GM18951 (cell line): ENCODE measurements around the gene COMMD1.

Source experiments
- POLR2A ChIP-seq: IDR thresholded peaks from 4 replicates; pipeline ENCODE4 v1.6.1; 2011; ENCODE audit warnings: mild to moderate bottlenecking; ENCODE audit not compliant: insufficient read length, insufficient read depth; ENCODE audit errors: extremely low read depth
- in situ Hi-C: fragments of 300-500 bp; cut with MboI; formaldehyde crosslinking; loops from one replicate; pipeline ENCODE4 v1.12.0; 2022; ENCODE audit warnings: low sequenced_read_pairs, mixed read lengths, inconsistent platforms; ENCODE audit not compliant: unreplicated experiment

The COMMD1 gene

DNA sequence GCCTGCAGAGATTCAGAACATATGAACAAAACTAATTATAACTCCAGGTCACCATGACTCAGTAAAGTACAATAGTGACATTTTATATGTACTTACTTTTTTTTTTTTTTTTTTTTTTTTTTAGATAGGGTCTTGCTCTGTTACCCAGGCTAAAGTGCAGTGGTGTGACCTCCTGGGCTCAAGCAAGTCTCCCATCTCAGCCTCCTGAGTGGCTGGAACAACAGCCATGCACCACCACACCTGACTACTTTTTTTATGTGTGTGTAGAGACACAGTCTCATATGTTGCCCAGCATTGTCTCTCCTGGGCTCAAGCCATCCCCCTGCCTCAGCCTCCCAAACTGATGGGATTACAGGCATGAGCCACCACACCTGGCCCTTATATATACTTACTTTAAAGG, 159.8 kb downstream of the COMMD1 start:
- no peak for TF ChIP-seq POLR2A
- in situ Hi-C loops: no loop called here

DNA sequence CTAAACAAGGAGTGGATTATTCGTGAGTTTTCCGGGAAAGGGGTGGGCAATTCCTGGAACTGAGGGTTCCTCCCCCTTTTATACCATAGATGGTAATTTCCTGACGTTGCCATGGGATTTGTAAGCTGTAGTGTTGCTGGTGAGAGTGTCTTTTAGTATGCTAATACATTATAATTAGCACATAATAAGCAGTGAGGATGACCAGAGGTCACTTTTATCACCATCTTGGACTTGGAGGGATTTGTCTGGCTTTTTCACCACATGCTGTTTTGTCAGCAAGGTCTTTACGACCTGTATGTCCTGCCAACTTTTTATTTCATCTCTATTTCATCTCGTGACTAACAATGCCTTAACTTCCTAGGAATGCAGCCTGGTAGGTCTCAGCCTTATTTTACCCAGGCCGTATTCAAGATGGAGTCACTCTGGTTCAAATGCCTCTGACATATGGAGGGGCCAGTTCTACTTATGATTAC, 165.7 kb downstream of the COMMD1 start:
- in situ Hi-C loops: no loop called here
- no peak for TF ChIP-seq POLR2A

DNA sequence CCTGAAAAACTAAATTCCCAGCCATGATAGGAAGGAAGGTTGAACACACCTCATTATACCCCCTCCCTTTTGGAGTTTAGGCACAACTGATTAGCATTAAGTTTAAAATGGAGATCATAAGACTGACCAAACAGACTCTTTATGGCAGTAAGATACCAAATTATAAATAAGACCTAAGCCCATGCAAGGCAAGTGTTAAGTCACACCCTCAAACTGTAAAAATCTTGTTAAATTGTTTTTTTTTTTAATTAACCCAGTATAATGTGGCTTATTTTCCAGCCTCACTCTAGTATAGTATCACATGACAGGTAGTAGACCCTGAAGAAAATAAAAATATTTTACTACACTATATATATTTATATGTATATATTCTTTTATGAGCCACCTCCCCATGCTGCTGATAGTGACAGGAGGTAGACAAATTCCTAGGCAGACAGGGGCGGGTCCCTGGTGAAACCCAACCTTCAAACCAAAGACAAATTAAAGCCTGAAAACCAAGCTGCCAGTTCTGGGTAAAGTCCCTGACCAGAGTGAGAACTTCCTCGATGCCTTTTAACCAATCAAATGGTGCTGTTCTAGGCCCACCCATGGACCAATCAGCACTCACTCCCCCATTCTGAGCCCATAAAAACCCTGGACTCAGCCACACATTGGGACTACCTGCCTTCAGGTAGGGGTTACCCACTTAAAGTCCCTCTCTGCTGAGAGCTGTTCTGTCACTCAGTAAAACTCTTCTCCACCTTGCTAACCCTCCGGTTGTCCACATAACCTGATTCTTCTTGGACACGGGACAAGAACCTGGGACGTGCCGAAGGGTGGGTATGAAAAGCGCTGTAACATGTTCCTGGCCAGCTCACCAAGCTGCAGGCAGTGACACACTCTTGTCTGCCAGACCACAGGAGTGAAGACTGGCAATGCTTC, 166.5 kb downstream of the COMMD1 start:
- in situ Hi-C loops: no loop called here
- TF ChIP-seq POLR2A: no peak

DNA sequence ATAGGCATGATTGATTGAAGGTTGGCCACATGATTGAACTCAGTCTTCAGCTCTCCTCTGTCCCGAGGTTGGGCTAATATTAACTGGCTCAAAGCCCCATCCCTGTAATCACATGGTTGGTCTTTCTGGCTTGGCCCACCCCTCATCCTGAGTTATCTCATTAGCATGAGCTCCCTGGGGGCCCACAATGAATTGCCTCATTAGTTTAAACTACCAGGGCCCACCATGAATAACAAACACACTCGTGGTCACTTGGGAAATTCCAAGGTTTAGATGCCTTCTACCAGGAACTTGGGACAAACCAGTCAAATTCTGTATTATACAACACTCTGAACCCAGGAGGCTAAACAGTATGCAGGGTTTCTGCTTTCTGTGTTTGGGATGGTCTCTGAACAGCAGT, 168.8 kb downstream of the COMMD1 start:
- in situ Hi-C loops: no loop called here
- TF ChIP-seq POLR2A: no peak

DNA sequence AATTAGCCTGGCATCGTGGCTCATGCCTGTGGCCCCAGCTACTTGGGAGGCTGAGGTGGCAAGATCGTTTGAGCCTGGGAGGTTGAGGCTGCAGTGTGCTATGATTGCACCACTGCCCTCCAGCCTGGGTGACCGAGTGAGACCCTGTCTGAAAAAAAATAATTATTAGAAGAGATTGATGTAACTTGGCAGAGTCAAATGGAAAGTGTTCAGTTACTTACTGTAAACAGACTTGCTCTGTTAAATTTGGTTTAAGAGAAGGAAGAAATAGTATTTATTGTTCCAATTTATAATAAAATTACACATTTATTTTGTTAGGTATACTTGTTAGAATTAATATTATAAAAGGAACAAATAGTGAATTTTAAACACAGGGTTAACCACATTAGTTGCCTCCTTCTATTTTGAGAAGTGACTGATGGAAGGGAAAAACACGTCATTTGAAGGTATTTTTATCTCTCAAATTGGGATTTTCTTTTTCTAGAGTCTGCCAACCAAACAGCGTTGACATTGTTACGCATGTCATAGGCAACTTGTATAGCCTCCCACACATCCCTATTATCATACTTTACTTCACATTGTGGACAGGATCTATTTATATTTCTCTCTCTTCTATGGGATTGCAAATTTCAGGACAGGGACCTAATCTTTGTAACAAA, 171.6 kb downstream of the COMMD1 start:
- TF ChIP-seq POLR2A: no peak
- in situ Hi-C loops: no loop called here

DNA sequence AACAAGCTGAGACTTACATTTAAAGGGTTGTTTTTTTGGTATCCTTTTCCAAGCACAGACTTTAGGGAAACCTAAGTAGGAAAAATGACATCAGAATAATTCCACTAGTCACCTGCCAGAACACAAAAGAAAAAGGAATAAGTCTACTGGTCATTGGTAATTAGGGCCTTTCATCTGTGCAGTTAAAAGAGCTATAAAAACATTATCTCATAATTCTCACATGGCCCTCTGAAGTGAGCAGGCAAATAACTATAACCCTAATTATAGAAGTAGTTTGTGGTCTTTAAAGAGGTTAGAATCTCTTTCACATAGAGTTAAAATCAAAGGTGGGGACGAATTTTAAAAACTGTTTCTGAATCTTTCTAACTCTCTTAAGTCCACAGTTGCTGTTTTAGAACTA, 179.3 kb downstream of the COMMD1 start:
- no peak for TF ChIP-seq POLR2A
- in situ Hi-C loops: no loop called here

DNA sequence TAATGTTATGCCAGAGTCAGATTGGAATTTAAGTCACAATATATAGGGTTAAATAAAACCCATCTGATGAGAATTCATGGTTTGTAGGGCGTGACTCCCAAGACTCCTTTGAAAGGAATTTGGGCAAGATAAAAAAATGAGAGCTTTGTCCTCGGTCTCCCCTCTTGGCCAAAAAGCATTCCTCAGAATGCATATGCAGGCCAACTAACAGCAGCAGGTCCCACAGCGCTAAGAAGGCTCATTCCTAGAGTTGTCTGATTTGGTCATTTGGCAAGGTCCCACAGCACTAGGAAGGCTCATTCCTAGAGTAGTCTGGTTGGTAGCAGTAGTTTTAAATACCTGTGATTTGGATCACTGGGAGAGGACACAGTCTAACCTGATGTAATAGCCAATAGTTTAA, 184.2 kb downstream of the COMMD1 start:
- in situ Hi-C loops: no loop called here
- TF ChIP-seq POLR2A: no peak

DNA sequence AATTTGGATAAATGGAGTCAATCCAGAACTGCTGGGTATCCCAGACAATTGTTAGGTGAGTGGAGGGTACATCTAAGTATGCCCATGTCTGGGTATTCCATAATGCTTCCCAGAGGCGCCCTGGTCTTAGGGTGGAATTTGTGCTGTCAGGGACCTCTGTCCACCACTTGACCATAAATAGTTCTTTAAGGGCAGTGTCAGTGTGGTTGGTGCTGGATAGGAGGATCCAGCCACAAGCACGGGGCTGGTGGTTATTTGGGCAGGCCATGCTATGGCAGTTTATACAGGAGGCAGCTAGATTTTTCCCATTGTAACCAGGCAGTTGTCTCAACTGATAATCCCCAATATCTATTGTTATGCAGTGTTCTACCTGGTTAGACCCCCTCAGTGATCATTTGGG, 186.0 kb downstream of the COMMD1 start:
- in situ Hi-C loops: no loop called here
- no peak for TF ChIP-seq POLR2A

DNA sequence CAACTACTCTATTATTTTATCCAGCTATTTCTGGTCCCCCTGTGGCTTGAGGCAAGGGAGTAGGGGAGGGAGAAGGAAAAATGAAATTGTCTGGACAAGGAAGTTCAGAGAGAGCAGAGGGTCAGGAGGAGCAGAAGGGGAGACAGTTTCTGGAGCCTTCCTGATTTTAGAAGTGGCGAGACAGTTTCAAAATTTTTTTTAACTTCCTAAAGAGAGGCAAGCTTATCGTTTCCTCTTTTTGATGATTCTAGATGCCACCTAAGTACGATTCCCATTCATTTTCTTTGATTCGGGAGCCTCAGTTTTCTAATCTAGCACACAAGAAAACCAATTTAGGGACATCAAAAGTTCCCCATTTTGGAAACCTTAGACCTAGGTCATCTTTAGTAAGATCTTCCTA, 193.6 kb downstream of the COMMD1 start:
- no peak for TF ChIP-seq POLR2A
- in situ Hi-C loops: no loop called here

DNA sequence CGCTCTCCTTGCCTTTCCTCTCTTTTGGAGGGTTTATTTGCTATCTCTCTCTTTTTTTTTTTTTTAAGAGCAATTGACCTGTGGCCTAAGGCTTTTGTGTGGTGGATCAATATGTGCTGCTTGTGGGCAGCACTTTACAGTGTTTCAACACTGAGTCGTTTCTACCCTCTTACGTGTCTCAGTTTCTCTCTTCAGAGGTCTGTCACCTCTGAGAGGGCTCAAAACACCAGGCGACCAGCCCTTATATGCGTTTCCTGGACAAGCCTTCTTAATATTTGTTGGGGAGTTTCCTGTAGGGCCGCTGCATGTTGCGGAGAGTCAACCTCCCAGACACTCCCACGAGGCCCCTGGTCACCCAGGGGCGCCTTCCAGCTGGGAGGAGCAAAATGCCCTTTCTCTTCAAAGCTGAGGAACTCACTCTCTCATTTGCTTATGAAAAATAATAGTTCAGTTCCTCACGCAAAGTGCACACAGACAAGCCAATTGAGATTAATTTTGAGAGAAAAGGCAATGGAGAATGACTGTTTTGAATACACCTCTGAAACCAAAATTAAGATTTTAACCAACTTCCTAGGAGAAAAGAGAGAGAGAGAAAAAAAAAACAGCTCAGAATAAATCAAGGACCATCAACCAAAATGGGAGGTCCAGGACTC, 194.2 kb downstream of the COMMD1 start:
- in situ Hi-C loops: no loop called here
- TF ChIP-seq POLR2A: peak; percentile 26

DNA sequence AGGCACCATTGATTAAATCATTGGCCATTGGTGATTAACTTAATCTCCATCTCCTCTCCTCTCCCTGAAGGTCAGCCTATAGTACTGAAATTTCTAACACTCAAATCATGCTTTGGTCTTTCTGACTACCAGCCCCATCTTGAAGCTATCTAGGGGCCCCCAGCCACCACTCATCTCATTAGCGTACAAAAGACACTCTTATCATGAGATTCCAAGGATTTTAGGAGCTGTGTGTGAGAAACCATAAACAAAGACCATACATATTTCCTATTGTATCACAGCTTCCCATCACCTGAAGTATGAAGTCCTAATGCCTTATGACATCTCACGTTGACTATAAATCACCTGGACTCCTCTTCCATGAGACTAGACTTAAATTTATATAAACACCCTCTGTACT, 196.4 kb downstream of the COMMD1 start:
- in situ Hi-C loops: no loop called here
- no peak for TF ChIP-seq POLR2A

DNA sequence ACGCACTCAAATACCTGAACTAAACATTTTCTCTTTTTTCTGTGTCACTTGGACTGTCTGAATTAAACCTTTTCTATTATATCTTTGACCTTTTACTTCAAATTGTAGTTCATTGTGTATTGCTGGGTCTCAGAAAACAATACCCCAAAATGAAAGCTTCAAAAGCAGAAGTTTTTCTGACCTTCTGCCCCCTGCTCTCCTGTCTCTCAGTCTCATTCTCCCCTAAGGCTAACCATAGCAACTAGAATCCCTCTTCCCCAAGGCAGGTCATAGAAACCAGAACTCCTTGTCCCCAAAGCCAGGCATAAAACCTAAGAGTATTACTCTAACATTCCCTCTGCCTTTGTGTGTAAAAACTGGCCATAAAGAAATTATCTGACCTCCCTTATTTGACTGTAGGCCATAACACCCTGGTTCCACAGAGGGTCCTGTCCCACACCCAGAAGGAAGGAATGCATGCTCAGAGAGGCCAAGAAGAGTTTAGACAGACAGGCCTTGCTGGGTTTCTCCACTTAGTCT, 197.0 kb downstream of the COMMD1 start:
- TF ChIP-seq POLR2A: no peak
- in situ Hi-C loops: no loop called here

DNA sequence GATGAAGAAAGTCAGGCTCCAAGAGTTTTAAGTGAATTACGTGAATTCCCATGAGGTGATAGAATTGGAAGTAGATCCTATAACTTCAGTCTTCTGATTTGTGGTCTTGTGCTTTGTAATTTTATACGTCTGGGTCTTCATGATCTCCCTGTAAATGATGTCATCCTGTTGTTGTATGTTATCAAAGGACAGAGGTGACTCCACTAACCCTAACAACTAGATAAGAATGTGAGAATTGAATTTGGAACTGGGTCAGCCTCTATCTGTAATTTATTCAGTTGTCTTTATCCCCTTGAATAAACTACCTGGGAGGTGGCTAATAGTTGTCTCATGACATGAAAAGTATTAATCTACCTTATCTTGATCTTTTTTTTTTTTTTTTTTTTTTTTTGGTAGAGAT, 204.1 kb downstream of the COMMD1 start:
- TF ChIP-seq POLR2A: no peak
- in situ Hi-C loops: no loop called here
